ENCODE measurements around the gene DEXI.
"Not testable (repeated sequence)": the region's sequence is repeated elsewhere in the genome, so short reads cannot be mapped to it uniquely, and the experiment has no call there.

DEXI gene

DNA sequence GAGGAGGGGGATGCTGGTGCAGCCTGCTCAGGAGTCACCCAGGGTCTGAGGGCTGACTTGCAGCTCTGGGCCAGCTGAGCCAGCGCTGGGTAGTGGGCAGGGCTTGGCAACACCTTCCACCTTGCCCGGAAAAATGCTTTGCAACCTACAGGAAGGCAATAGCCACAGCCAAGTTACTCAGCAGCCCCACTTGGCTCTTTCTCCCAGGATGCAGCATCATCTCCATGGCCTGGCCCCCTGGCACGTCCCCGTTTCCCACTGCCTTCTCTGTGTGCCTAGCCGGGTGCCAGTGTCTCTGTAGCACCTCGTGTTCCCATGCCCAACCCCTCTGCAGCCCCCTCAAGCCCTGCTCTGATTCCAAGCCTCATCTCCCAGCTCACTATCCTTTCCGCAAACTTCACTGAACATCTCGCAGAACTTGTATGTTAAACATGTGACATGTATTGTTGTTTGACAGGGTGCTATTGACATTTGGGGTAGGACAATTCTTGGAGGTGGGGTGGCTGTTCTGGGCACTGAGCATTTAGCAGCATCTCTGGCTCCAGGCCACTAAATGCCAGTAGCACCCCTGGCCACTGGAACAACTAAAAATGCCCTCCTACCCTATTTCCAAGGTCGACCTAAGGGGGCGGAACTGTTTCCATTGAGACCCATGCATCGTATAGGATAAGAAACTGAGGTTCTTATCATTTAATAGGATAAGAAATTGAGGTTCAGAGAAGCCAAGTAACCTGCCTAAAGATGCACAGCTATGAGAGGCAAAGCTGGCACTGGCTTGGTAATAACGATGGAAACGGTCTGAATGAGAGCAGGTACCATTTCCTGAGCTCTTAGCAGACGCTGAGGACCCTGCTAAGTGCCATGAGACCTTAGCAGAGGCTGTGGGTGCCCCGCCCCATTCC lies 12.2 kb downstream of the DEXI start:
- in situ Hi-C loops (cut with MboI; ENCODE audit: low sequenced_read_pairs): no loop called here

DNA sequence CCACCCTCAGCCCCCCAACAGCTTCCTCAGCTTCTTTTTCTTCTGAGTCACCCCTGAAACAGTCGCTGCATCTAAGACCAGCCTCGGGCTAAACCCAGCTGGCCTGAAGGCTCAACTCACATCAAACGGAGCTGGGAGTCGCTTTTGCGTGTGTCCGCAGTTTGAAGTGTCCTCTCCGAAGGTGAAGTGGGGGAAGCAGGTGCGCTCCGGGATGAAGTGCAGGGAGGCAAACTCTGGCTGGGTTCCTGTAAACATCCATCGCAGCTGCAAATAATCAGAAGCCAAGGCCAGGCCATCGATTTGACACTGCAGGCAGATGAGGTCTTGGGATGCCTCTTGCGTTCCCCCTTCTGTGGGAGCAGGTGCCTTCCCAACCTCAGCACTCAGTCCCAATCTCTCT lies 13.2 kb downstream of the DEXI start:
- in situ Hi-C loops (cut with MboI; ENCODE audit: low sequenced_read_pairs): not testable (repeated sequence)

DNA sequence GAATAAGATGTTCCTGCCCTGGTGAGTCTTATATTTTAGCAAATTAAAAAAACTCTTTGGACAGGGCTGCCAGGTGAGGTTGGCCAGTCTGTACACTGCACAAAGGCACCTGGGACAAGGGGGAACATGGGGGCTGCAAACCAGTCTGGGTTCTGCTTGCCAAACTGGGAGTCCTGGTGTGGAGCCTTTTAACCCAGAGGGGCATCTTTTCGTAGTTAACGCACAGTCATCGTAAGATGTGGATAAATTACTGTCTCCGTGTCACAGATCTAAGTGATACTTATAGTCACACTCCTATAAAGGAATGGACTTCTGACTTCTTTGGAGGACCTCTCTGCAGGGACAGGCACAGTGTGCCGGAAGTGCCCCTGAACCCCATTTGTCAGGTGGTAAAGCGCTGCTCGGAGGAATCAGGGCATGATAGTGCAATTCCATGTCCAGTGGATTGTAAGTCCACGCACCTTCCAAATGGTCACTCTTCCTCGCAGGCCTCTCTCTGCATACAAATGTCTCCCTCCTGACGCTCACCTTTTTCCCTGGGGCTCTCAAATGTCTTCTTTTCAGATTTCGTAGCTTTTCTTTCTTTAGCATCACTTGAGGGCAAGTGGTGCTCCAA lies 14.7 kb downstream of the DEXI start:
- in situ Hi-C loops (cut with MboI; ENCODE audit: low sequenced_read_pairs): no loop called here

DNA sequence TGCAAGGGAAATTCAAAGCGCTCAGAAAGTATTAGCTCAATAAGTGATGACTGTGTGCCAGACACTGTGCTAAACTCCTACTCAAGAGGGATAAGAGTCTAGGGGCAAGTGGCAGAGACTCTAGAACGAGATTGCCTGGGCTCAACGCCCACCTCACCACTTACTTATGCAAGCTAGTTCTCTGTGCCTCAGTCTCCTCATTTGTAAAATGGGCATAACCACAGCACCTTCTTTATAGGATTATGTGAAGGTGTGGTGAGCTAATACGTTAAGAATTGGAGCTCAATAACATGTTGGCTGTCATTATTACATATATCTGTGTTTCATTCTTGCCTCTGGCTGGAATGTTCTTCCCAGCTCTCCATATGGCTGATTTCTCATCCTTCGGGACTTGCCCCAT lies 15.4 kb downstream of the DEXI start:
- in situ Hi-C loops (cut with MboI; ENCODE audit: low sequenced_read_pairs): no loop called here

DNA sequence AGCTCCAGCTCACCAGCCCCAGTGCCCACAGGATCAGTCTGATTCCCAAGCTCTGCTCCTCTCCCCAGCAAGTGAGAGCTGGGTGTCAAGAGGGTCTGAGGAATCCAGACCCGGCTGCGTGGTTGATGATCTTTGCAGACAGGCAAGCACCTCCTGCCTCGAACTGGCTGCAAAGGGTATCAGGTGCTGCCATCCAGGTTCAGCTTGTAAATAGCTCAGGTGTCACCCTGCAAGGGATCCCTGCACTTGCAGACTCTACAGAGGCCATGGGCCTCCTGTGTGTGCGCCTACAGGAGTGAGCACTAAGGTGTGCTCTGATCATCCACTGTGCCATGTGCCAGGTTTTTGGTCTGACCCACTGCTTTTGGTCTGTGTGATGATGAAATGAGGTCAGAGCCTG lies 16.2 kb downstream of the DEXI start:
- in situ Hi-C loops (cut with MboI; ENCODE audit: low sequenced_read_pairs): no loop called here

DNA sequence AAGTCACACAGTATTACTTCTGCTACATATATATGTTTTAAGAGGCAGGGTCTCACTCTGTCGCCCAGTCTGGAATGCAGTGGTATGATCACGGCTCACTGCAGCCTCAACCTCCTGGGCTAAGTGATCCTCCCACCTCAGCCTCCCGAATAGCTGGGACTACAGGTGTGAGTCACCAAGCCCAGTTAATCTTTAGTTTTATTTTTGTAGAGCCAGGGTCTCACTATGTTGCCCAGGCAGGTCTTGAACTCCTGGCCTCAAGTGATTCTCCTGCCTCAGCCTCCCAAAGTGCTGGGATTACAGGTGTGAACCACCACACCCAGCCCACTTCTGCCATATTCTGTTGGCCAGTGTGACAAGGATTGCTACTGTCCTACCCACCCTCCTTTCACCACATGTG lies 17.0 kb downstream of the DEXI start:
- in situ Hi-C loops (cut with MboI; ENCODE audit: low sequenced_read_pairs): not testable (repeated sequence)

DNA sequence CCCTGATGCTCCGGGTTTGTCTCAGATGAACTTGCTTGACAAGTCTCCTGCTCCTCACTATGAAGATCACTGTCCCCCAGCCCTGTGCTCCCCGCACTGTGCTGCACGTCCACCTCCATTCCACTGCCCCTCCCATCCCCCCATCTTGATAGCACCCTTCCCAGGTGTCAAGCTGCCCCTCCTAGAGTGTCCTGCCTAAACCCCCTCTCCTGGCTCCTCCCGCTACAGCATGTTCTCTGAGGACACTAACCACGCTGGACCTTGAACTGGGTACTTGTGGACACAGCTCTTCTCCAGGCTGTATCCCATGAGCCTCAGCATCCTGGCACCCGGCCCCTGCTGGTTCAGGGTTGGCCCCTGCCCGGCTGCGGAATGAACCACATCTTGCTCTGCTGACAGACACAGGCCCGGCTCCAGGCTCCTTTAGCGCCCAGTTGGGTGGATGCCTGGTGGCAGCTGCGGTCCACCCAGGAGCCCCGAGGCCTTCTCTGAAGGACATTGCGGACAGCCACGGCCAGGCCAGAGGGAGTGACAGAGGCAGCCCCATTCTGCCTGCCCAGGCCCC lies 18.5 kb downstream of the DEXI start:
- in situ Hi-C loops (cut with MboI; ENCODE audit: low sequenced_read_pairs): no loop called here

DNA sequence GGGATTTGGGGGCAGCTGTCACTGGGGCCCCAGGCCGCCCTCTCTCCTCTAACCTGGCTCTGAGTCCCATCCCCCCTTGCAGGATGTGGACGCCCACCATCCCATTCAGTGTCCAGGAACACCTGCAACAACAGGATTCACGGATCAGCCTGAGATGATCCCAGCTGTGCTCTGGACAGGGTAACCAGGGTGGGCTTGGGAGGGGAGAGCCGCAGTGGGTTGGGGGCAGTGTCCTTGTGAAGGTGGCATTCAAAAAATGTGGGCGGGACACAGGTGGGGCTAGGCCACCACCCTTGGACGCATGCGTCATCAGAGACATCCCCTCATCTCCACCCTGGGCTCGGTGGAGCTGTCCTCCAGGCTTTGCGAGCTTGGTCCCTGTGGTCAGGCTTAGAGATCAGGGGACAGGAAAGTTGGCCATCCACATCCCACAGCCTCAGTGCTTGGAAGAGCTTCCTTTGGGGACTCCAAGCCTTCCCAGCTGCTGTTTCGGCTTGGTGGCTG lies 19.1 kb downstream of the DEXI start:
- in situ Hi-C loops (cut with MboI; ENCODE audit: low sequenced_read_pairs): no loop called here

DNA sequence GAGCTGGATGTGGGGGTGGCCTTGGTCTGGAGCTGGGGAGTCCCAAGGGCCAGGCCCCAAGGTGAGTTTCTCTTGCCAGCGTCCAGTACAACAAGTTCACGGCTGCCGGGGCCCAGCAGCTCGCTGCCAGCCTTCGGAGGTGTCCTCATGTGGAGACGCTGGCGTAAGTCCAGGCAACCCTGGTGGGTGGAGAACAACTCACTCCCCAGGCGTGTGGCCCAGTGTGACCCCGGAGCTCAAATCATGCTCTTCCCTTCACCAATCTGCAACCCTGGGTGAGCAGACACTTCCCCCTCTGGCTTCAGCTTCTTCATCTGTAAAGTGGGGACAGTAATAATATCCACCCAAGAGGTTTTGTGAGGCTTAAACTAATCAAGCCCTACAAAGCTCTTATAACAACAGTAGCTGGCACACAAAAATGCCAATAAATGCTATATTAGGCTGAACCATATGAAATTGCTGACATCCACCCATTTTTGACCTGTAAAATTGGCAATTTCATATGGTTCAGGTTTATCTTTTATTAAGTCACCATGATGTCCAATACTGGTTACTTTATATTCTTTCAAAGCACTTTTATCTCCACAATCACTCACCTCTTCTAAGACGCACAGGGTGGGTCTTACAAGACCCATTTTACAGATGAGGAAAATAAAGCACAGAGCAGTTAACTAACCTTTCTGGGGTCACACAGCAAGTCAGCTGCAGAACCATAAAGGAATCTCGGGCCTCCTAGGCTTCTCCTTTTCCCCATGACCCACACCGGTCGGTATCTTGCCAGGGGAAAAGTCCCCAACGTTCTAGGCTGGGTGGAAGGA lies 19.7 kb downstream of the DEXI start:
- in situ Hi-C loops (cut with MboI; ENCODE audit: low sequenced_read_pairs): no loop called here

DNA sequence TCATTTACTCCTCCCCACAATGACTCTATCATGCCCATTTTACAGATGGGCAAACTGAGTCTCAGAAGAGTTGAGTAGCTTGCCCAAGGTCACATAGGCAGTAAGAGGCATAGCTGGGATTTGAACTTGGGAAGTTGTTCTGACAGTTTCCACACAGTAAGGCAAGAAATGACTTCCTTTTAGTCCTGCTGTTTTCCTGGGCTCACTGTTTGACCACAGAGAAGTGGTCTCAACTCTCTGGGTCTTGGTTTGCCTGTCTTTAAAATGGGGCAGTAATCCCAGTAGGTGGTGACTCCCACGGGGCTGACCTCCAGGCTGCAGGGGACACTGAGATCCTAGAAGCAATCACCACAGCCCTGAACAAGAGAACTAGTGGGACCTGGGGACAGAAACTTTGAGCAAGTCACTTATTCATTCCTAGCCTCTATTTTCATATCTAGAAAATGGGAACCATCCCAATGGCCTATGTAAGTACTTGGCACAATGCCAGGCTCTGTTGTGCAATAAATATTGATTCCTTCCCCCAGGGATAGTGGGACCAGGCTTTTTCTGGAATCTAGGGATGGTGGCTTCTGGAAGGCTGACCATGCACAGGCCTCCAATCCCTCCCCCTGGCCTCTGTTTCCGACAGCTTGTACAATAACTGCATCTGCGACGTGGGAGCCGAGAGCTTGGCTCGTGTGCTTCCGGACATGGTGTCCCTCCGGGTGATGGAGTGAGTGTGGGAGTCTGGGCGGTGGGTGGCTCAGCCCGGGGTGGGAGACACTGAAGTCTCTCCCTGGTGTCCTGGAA lies 20.5 kb downstream of the DEXI start:
- in situ Hi-C loops (cut with MboI; ENCODE audit: low sequenced_read_pairs): no loop called here

DNA sequence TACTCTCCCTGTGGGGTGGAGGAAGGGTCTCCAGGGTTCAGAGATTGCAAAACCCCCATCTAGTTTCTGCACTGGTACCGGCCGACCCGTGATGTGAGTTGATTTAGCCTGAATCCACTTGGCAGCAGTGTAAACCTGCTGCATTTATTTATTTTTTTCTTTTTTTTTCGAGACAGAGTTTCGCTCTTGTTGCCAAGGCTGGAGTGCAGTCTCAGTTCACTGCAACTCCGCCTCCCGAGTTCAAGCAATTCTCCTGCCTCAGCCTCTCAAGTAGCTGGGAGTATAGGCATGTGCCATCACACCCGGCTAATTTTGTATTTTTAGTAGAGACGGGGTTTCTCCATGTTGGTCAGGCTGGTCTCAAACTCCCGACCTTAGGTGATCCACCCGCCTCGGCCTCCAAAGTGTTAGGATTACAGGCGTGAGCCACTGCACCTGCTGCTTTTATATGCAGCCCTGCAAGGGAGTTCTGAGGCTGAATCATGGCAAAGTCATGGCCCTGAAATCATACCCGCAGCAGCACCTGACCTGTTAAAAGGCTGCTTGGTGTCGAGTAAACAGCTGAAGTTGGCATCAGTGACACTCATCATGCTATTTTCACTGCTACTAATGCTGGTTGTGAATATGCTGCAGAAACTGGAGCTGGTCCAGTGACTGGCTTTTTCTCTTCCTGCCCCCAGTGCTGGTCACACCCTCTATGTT lies 21.4 kb downstream of the DEXI start:
- in situ Hi-C loops (cut with MboI; ENCODE audit: low sequenced_read_pairs): no loop called here

DNA sequence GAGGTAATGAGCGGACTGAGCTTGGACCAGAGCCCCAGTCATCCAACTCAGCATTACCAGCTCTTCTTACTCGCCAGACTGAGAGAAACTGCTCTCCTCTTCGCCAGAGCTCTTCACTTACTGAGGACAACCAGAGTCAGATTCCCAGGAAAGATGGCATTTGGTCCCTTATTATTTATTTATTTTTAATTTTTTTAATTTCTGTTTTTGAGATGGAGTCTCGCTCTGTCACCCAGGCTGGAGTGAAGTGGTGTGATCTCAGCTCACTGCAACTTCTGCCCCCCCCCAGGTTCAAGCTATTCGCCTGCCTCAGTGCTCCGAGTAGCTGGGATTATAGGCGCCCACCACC lies 23.3 kb downstream of the DEXI start:
- in situ Hi-C loops (cut with MboI; ENCODE audit: low sequenced_read_pairs): loop anchor here (10.0 kb wide), 2 partner anchors 174 to 404 kb away; partner anchors contain the start of gene NUBP1

DNA sequence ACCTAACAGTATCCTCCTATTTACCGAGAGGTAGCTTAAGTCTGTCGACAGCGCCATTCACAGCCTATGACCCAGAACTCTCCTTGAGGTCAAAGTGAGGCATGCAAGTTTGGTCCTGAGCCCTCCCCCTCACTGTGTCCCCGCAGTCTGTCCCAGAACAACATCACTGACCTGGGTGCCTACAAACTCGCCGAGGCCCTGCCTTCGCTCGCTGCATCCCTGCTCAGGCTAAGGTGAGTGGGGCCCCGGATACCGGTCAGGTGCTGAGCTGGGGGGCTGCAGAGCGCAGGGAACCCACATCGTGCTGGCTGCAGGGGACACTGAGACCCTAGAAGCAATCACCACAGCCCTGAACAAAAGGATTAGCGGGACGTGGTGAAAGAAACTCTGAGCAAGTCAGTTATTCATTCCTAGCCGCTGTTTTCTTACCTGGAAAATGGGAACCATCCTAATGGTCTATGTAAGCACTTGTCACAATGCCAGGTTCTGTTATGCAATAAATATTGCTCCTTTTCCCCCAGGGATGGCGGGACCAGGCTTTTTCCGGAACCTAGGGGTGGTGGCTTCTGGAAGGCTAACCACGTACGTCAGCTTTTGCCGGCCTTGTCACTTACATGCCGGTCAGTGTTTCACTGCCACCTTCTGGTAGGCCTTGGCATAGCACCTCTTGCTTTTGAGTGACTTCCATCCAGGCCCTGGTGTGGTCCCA lies 23.8 kb downstream of the DEXI start:
- in situ Hi-C loops (cut with MboI; ENCODE audit: low sequenced_read_pairs): loop anchor here (10.0 kb wide), 2 partner anchors 174 to 404 kb away; partner anchors contain the start of gene NUBP1

DNA sequence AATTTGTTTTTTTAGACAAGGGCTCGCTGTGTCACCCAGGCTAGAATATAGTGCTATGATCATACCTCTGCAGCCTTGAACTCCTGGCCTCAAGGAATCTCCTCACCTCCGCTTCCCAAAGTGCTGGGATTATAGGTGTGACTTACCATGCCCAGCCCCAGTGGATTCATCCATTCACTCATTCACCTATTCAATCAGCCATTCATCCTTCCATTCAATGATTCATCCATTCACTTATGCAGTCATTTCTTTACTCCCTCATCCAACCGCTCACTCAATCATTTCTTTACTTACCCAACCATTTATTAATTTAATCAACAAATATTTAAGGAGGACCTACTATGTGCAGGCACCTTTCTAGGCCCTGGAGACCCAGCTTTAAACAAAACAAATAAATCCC lies 25.7 kb downstream of the DEXI start:
- in situ Hi-C loops (cut with MboI; ENCODE audit: low sequenced_read_pairs): loop anchor here (10.0 kb wide), 2 partner anchors 172 to 402 kb away; partner anchors contain the start of gene NUBP1

DNA sequence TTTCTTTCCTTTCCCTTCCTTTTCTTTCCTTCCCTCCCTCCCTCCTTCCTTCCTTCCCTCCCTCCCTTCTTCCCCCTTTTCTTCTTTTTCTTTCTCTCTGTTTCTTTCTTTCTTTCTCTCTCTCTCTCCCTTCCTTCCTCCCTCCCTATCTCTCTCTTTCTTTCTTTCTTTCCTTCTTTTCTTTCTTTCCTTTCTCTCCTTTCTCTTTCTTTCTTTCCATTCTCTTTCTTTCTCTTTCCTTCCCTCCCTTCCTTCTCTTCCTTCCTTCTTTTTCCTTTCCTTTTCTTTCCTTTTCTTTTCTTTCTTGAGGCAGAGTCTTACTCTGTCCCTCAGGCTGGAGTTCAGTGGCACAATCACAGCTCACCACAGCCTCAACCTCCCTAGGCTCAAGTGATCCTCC lies 31.0 kb downstream of the DEXI start:
- in situ Hi-C loops (cut with MboI; ENCODE audit: low sequenced_read_pairs): loop anchor here (10.0 kb wide), 2 partner anchors 166 to 396 kb away; partner anchors contain the start of gene NUBP1

DNA sequence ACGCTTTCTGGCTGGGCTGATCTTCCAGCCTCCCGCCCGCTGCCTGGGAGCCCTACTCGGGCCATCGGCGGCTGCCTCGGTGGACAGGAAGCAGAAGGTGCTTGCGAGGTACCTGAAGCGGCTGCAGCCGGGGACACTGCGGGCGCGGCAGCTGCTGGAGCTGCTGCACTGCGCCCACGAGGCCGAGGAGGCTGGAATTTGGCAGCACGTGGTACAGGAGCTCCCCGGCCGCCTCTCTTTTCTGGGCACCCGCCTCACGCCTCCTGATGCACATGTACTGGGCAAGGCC lies 34.6 kb downstream of the DEXI start:
- in situ Hi-C loops (cut with MboI; ENCODE audit: low sequenced_read_pairs): no loop called here

DNA sequence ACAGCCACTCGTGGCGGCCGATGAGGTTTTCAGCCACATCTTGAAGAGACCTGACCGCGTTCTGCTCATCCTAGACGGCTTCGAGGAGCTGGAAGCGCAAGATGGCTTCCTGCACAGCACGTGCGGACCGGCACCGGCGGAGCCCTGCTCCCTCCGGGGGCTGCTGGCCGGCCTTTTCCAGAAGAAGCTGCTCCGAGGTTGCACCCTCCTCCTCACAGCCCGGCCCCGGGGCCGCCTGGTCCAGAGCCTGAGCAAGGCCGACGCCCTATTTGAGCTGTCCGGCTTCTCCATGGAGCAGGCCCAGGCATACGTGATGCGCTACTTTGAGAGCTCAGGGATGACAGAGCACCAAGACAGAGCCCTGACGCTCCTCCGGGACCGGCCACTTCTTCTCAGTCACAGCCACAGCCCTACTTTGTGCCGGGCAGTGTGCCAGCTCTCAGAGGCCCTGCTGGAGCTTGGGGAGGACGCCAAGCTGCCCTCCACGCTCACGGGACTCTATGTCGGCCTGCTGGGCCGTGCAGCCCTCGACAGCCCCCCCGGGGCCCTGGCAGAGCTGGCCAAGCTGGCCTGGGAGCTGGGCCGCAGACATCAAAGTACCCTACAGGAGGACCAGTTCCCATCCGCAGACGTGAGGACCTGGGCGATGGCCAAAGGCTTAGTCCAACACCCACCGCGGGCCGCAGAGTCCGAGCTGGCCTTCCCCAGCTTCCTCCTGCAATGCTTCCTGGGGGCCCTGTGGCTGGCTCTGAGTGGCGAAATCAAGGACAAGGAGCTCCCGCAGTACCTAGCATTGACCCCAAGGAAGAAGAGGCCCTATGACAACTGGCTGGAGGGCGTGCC lies 35.1 kb downstream of the DEXI start:
- in situ Hi-C loops (cut with MboI; ENCODE audit: low sequenced_read_pairs): no loop called here

DNA sequence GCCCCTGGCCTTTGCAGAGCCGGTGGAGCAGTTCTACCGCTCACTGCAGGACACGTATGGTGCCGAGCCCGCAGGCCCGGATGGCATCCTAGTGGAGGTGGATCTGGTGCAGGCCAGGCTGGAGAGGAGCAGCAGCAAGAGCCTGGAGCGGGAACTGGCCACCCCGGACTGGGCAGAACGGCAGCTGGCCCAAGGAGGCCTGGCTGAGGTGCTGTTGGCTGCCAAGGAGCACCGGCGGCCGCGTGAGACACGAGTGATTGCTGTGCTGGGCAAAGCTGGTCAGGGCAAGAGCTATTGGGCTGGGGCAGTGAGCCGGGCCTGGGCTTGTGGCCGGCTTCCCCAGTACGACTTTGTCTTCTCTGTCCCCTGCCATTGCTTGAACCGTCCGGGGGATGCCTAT lies 35.8 kb downstream of the DEXI start:
- in situ Hi-C loops (cut with MboI; ENCODE audit: low sequenced_read_pairs): no loop called here

Data from HL-60/S4 treated with phorbol 12-myristate 13-acetate at 8.2 ng/mL for 4 days and 3 days (cell line).